ENCODE results near the gene ZNF462. TPM values are rescaled to one million over a fixed set of nuclear protein-coding genes. Genes with fewer than 3 reads are reported as not detected.
"Not testable (repeated sequence)": the region's sequence is repeated elsewhere in the genome, so short reads cannot be mapped to it uniquely, and the experiment has no call there.

ZNF462 gene
- polyA plus RNA-seq, 1 donor: 12.4 TPM

DNA sequence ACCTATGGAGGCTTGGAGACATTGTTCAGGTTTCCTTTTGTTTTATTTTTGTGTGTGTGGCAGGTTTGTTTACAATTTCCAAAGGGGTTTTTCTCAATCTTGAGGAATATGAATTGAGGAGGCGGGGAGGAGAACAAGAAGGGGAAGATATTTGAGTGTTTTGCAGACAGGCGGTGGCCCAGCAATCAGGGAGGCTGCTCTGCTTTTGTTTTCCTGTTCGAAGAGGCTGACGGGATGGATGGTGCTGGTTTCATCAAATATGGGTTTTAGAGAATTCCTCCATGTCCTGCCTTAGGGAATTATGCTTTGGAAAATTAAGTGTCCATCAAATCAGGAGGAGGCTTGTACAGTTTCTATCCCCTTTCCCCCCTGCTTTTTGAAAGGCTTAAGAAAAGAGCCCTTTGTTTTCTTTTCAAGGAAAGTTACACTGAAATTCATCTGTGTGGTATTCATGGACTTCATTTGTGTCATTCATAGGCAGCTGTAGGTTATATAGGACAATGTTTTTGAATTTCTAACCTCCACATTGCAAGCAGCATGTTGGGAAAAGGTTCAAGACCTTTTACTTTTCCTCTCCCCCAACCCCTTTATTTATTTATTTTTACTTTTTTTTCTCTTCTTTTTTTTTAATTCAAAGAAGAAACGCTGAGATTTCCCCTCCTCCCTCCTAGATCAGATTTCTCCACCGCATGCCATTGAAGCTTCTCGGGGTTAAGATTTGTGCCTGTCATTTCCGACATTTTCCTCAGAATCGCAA, 107.4 kb downstream of the ZNF462 start:
- DNase-seq: no peak
- 72% methylated on average over 5 of the region's 9 CpGs for WGBS (ENCODE audit: insufficient coverage, low lambda C conversion rate)
- H3K36me3 ChIP-seq (ENCODE audit: control insufficient read depth, insufficient read depth, low read length): peaks cover 45% of the 10 kb centered on the region

DNA sequence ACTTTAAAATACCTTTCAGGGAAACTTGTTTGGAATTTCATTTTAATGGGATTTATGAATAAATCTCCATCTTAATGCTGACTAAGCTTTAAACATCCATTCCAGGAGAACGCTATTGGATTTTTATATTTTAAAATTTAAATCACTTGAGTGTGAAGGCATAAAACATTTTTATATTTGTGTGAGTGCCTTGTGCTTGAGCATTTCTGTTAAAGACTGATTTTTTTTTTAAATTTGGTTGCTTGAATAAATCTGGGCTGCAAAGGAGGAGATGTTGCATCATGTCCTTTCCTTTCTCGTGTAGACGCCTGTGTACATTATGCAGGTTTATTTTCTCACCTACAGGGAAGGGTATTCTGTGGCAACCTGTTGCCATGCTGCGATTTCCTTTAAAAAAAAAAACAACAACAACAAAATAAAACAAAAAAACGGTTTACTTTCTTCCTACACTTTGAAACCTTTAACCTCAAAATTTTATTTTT, 108.1 kb downstream of the ZNF462 start:
- DNase-seq: no peak
- WGBS (ENCODE audit: insufficient coverage, low lambda C conversion rate): 100% methylated on average over 2 of the region's 5 CpGs
- Histone ChIP-seq H3K27me3 (ENCODE audit: control insufficient read depth, insufficient read depth, low read length) (no peaks in the 10 kb centered on the region), H3K36me3 (ENCODE audit: control insufficient read depth, insufficient read depth, low read length) (peaks cover 49% of the 10 kb centered on the region), H3K9me3 (ENCODE audit: control insufficient read depth, low read depth, low read length) (no peaks in the 10 kb centered on the region), H3K4me3 (ENCODE audit: low read length) (no peak overlapping the region), H3K27ac (ENCODE audit: low read length) (no peak overlapping the region), H3K4me1 (ENCODE audit: control insufficient read depth, insufficient read depth, low read length) (no peaks in the 10 kb centered on the region)

More for the DNA sequence above, 107.4 kb downstream of the ZNF462 start:
- Histone ChIP-seq H3K27me3 (ENCODE audit: control insufficient read depth, insufficient read depth, low read length) (no peaks in the 10 kb centered on the region), H3K4me3 (ENCODE audit: low read length) (no peak overlapping the region), H3K4me1 (ENCODE audit: control insufficient read depth, insufficient read depth, low read length) (no peaks in the 10 kb centered on the region), H3K27ac (ENCODE audit: low read length) (no peak overlapping the region), H3K9me3 (ENCODE audit: control insufficient read depth, low read depth, low read length) (no peaks in the 10 kb centered on the region)

DNA sequence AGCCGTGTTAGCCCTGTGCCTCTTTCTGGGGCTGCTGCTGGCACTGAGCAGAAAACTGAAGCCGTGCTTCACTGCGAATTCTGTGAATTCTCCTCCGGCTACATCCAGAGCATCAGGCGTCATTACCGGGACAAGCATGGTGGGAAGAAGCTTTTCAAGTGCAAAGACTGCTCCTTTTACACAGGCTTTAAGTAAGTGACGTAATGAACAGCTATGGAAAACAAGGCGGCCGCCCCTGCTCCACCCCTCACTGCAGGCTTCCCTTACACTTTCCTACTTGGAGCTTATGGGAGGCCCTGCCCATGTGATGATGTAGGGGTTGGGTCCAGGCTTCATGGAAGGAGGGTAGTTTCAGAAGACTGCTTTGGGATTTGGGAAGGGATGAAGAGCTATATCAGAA, 109.1 kb downstream of the ZNF462 start:
- no peak for DNase-seq
- H3K27ac ChIP-seq (ENCODE audit: low read length): no peak overlapping the region
- H3K4me3 ChIP-seq (ENCODE audit: low read length): no peak overlapping the region
- peaks cover 60% of the 10 kb centered on the region for H3K36me3 ChIP-seq (ENCODE audit: control insufficient read depth, insufficient read depth, low read length)
- H3K9me3 ChIP-seq (ENCODE audit: control insufficient read depth, low read depth, low read length): no peaks in the 10 kb centered on the region
- H3K4me1 ChIP-seq (ENCODE audit: control insufficient read depth, insufficient read depth, low read length): no peaks in the 10 kb centered on the region
- H3K27me3 ChIP-seq (ENCODE audit: control insufficient read depth, insufficient read depth, low read length): no peaks in the 10 kb centered on the region
- no CpG with 5 or more reads among the region's 9 CpGs for WGBS (ENCODE audit: insufficient coverage, low lambda C conversion rate)

DNA sequence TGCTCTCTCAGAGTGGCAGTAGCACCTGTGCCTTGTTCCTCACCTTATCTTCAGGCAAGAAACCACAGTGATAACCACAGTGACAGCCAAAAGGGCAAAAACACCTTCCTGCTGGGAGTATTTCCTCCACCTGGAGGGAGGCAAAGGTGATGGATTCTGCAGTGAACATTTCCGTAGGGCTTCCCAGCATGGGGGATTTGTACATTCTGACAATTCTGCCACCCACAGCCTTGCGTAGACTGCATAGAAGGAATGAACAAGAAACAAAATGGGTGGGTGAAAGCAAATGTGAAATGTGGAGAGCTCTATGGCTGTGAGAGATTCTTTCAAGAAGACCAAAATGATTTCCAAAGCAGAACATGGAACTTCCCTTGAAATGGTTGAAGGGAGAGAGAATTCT, 111.4 kb downstream of the ZNF462 start:
- Histone ChIP-seq H3K27ac (ENCODE audit: low read length) (no peak overlapping the region), H3K9me3 (ENCODE audit: control insufficient read depth, low read depth, low read length) (no peaks in the 10 kb centered on the region), H3K4me3 (ENCODE audit: low read length) (no peak overlapping the region), H3K36me3 (ENCODE audit: control insufficient read depth, insufficient read depth, low read length) (peaks cover 72% of the 10 kb centered on the region), H3K27me3 (ENCODE audit: control insufficient read depth, insufficient read depth, low read length) (no peaks in the 10 kb centered on the region), H3K4me1 (ENCODE audit: control insufficient read depth, insufficient read depth, low read length) (no peaks in the 10 kb centered on the region)
- no peak for DNase-seq
- WGBS (ENCODE audit: insufficient coverage, low lambda C conversion rate): 80% methylated on average over 1 of the region's 2 CpGs

GRCh38 chr9:106976772-106977171, 113.8 kb downstream of the ZNF462 start:
- no peaks in the 10 kb centered on the region for H3K9me3 ChIP-seq (ENCODE audit: control insufficient read depth, low read depth, low read length)
- WGBS (ENCODE audit: insufficient coverage, low lambda C conversion rate): no CpG with 5 or more reads among the region's 5 CpGs
- no peak overlapping the region for H3K4me3 ChIP-seq (ENCODE audit: low read length)
- DNase-seq: no peak
- H3K27me3 ChIP-seq (ENCODE audit: control insufficient read depth, insufficient read depth, low read length): no peaks in the 10 kb centered on the region
- no peak overlapping the region for H3K27ac ChIP-seq (ENCODE audit: low read length)
- peaks cover 78% of the 10 kb centered on the region for H3K36me3 ChIP-seq (ENCODE audit: control insufficient read depth, insufficient read depth, low read length)
- H3K4me1 ChIP-seq (ENCODE audit: control insufficient read depth, insufficient read depth, low read length): no peaks in the 10 kb centered on the region

GRCh38 chr9:106980551-106981101, 117.7 kb downstream of the ZNF462 start:
- peaks cover 69% of the 10 kb centered on the region for H3K36me3 ChIP-seq (ENCODE audit: control insufficient read depth, insufficient read depth, low read length)
- no peaks in the 10 kb centered on the region for H3K9me3 ChIP-seq (ENCODE audit: control insufficient read depth, low read depth, low read length)
- H3K4me1 ChIP-seq (ENCODE audit: control insufficient read depth, insufficient read depth, low read length): no peaks in the 10 kb centered on the region
- no CpG with 5 or more reads among the region's 2 CpGs for WGBS (ENCODE audit: insufficient coverage, low lambda C conversion rate)
- no peak overlapping the region for H3K27ac ChIP-seq (ENCODE audit: low read length)
- no peaks in the 10 kb centered on the region for H3K27me3 ChIP-seq (ENCODE audit: control insufficient read depth, insufficient read depth, low read length)
- H3K4me3 ChIP-seq (ENCODE audit: low read length): no peak overlapping the region
- DNase-seq: no peak

DNA sequence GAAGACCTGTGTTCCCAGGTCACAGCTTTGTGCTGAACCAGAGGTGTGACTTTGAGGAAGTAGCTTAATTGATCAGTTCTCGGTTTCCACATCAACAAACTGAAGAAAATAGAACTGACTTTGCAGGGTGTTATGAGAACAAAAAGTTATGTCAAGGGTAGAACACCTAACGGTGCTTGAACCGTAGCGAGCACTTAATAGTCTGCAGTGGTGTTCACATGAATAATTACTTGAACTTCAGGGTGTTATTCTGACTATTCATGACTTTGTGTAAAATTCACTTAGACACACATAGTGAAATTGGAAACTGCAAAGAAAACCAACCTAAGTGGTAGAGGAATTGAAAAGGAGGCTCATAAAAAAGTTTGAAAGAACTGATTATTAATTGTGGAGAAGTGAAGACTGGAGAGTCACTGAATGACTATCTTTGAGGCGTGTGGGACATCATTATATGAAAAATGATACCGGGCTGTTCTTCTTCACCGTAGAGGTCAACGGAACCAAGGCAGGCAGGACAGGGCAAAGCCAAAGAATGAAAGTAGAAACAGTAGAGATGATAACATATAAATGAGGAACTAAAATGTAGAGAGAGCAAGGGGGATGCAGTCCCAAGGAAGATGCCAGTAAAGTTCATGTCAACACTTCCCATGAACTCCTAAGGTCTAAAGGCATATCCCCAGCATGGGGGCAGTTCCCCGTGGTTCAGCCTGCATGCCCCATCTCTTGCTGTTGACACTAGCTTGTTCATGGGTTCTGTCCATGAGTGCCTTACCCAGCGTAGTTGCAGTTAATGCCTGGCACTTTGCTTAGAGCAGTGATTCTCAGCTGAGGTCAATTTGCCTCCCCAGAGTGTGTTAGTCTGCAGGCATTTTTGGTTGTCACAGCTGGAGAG, 118.7 kb downstream of the ZNF462 start:
- no peaks in the 10 kb centered on the region for H3K9me3 ChIP-seq (ENCODE audit: control insufficient read depth, low read depth, low read length)
- no peaks in the 10 kb centered on the region for H3K4me1 ChIP-seq (ENCODE audit: control insufficient read depth, insufficient read depth, low read length)
- H3K36me3 ChIP-seq (ENCODE audit: control insufficient read depth, insufficient read depth, low read length): peaks cover 68% of the 10 kb centered on the region
- H3K4me3 ChIP-seq (ENCODE audit: low read length): no peak overlapping the region
- no peak overlapping the region for H3K27ac ChIP-seq (ENCODE audit: low read length)
- no peaks in the 10 kb centered on the region for H3K27me3 ChIP-seq (ENCODE audit: control insufficient read depth, insufficient read depth, low read length)
- no peak for DNase-seq
- WGBS (ENCODE audit: insufficient coverage, low lambda C conversion rate): 88% methylated on average over 4 of the region's 10 CpGs

- DNase-seq: no peak
- Histone ChIP-seq H3K4me1 (ENCODE audit: control insufficient read depth, insufficient read depth, low read length) (no peaks in the 10 kb centered on the region), H3K36me3 (ENCODE audit: control insufficient read depth, insufficient read depth, low read length) (peaks cover 60% of the 10 kb centered on the region), H3K4me3 (ENCODE audit: low read length) (no peak overlapping the region), H3K9me3 (ENCODE audit: control insufficient read depth, low read depth, low read length) (no peaks in the 10 kb centered on the region), H3K27ac (ENCODE audit: low read length) (no peak overlapping the region), H3K27me3 (ENCODE audit: control insufficient read depth, insufficient read depth, low read length) (no peaks in the 10 kb centered on the region)
- WGBS (ENCODE audit: insufficient coverage, low lambda C conversion rate): 50% methylated on average over 1 of the region's 9 CpGs
These were observed 119.7 kb downstream of the ZNF462 start for GRCh38 chr9:106982636-106983035.

DNA sequence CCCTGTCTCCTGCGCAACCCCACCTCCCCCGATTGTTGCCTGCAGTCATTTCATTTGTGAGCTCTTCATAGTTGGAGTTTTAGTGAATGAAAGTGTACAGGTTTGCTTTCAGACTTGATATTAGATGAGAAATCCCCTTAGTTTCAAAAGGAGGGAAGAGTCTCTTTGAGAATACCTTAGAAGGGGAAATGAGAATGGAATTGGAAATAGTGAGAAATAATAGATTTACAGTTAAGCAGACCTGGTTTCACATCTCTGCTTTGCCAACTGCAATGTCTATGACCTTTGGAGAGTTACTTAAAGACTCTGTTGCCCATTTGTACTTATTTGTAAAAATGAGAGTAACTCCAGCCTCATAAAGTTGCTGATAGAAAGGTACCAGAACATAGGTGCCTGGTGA, 120.4 kb downstream of the ZNF462 start:
- H3K27me3 ChIP-seq (ENCODE audit: control insufficient read depth, insufficient read depth, low read length): no peaks in the 10 kb centered on the region
- H3K36me3 ChIP-seq (ENCODE audit: control insufficient read depth, insufficient read depth, low read length): peaks cover 61% of the 10 kb centered on the region
- no peaks in the 10 kb centered on the region for H3K9me3 ChIP-seq (ENCODE audit: control insufficient read depth, low read depth, low read length)
- no peak overlapping the region for H3K4me3 ChIP-seq (ENCODE audit: low read length)
- WGBS (ENCODE audit: insufficient coverage, low lambda C conversion rate): no CpG with 5 or more reads among the region's 2 CpGs
- H3K4me1 ChIP-seq (ENCODE audit: control insufficient read depth, insufficient read depth, low read length): no peaks in the 10 kb centered on the region
- no peak overlapping the region for H3K27ac ChIP-seq (ENCODE audit: low read length)
- DNase-seq: no peak

DNA sequence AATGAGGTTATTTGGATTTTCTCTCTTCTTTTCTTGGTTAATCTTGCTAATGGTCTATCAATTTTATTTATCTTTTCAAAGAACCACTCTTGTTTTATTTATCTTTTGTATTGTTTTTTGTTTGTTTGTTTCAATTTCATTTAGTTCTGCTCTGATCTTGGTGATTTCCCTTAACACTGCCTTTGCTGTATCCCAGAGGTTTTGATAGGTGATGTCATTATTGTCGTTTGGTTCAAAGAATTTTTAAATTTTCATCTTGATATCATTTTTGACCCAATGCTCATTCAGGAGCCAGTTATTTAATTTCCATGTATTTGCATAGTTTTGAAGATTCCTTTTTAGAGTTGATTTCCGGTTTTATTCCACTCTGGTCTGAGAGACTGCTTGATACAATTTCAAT, 126.9 kb downstream of the ZNF462 start:
- H3K36me3 ChIP-seq (ENCODE audit: control insufficient read depth, insufficient read depth, low read length): peaks cover 29% of the 10 kb centered on the region
- H3K27me3 ChIP-seq (ENCODE audit: control insufficient read depth, insufficient read depth, low read length); H3K9me3 ChIP-seq (ENCODE audit: control insufficient read depth, low read depth, low read length); H3K4me1 ChIP-seq (ENCODE audit: control insufficient read depth, insufficient read depth, low read length); DNase-seq; H3K4me3 ChIP-seq (ENCODE audit: low read length); H3K27ac ChIP-seq (ENCODE audit: low read length): not testable (repeated sequence)
- 100% methylated on average over 1 of the region's 2 CpGs for WGBS (ENCODE audit: insufficient coverage, low lambda C conversion rate)

Measured in large intestine (tissue), 3 donors.